Stimulated activated CD4-positive, alpha-beta T cell treated with anti-CD3 and anti-CD28 coated beads, TNF-alpha, amount 100 ng/mL, for 4 hours (primary cell): ENCODE measurements around the gene EXOC4.
"Not testable (repeated sequence)": the region's sequence is repeated elsewhere in the genome, so short reads cannot be mapped to it uniquely, and the experiment has no call there.

Experiments used
- DNase-seq, 3 experiments: peaks; one replicate each; pipeline ENCODE4 v3.0.0-alpha.2; 2020; ENCODE audit warnings: low read depth in 3 of 3

EXOC4 gene

GRCh38 chr7:133871757-133872156 is 618.9 kb downstream of the EXOC4 start:
- DNase-seq, result no peak

- no peak for DNase-seq
Measured at GRCh38 chr7:133873187-133873586, 620.3 kb downstream of the EXOC4 start.

GRCh38 chr7:133873631-133874030 is 620.8 kb downstream of the EXOC4 start:
- no peak for DNase-seq

- DNase-seq, result no peak
Measured at GRCh38 chr7:133883591-133883990, 630.7 kb downstream of the EXOC4 start.

GRCh38 chr7:133885213-133885612 is 632.3 kb downstream of the EXOC4 start:
- no peak for DNase-seq

GRCh38 chr7:133886086-133886485 is 633.2 kb downstream of the EXOC4 start:
- DNase-seq, result no peak

GRCh38 chr7:133886797-133887196 is 633.9 kb downstream of the EXOC4 start:
- no peak for DNase-seq

GRCh38 chr7:133887459-133887858 is 634.6 kb downstream of the EXOC4 start:
- no peak for DNase-seq

- DNase-seq, result no peak
Measured at GRCh38 chr7:133888061-133888930, 635.4 kb downstream of the EXOC4 start.

GRCh38 chr7:133904776-133905175 is 651.9 kb downstream of the EXOC4 start:
- no peak for DNase-seq

GRCh38 chr7:133906553-133906952 is 653.7 kb downstream of the EXOC4 start:
- not testable (repeated sequence) for DNase-seq

- no peak for DNase-seq
Measured at GRCh38 chr7:133910761-133911160, 657.9 kb downstream of the EXOC4 start.

GRCh38 chr7:133911724-133912123 is 658.8 kb downstream of the EXOC4 start:
- no peak for DNase-seq

GRCh38 chr7:133912916-133913697 is 660.2 kb downstream of the EXOC4 start:
- no peak for DNase-seq

- no peak for DNase-seq
Measured at GRCh38 chr7:133916621-133917020, 663.7 kb downstream of the EXOC4 start.

- no peak for DNase-seq
Measured at GRCh38 chr7:133919810-133920209, 666.9 kb downstream of the EXOC4 start.

GRCh38 chr7:133921635-133922182 is 668.8 kb downstream of the EXOC4 start:
- DNase-seq, result no peak

- no peak for DNase-seq
Measured at GRCh38 chr7:133923974-133924373, 671.1 kb downstream of the EXOC4 start.

GRCh38 chr7:133931053-133931452 is 678.2 kb downstream of the EXOC4 start:
- no peak for DNase-seq

GRCh38 chr7:133932591-133932990 is 679.7 kb downstream of the EXOC4 start:
- DNase-seq, result no peak

GRCh38 chr7:133934262-133934976 is 681.5 kb downstream of the EXOC4 start:
- no peak for DNase-seq

GRCh38 chr7:133934977-133935330 is 682.1 kb downstream of the EXOC4 start:
- no peak for DNase-seq
